Stomach (tissue), 9 donors: ENCODE results near the gene ZDHHC3. TPM values are rescaled to one million over a fixed set of nuclear protein-coding genes. Genes with fewer than 3 reads are reported as not detected.

Experiments used
- DNase-seq, 2 donors: peaks; one replicate each; pipeline versions ENCODE4 v3.0.0 to v3.0.0-alpha.2; 2013 to 2019
- H3K27ac ChIP-seq, 5 donors: fragments of 200-600 bp in 4 of 5; sonication (generic) in 4 of 5; one replicate each; pipeline ENCODE4 v1.5.1; 2013 to 2019; ENCODE audit warnings: mild to moderate bottlenecking in 1 of 5, moderate library complexity in 1 of 5
- H3K27me3 ChIP-seq, 3 donors: fragments of 200-600 bp; sonication (generic); one replicate each; pipeline ENCODE4 v1.5.1; 2017 to 2019; ENCODE audit warnings: mixed run types in 1 of 3
- H3K36me3 ChIP-seq, 4 donors: fragments of 200-600 bp; sonication (generic); 1 replicate in 3 of 4; 2 replicates in 1 of 4; pipeline ENCODE4 v1.5.1; 2016 to 2019
- H3K4me1 ChIP-seq, 4 donors: fragments of 200-600 bp; sonication (generic); one replicate each; pipeline ENCODE4 v1.5.1; 2016 to 2019
- H3K4me3 ChIP-seq, 4 donors: fragments of 200-600 bp; sonication (generic) in 3 of 4; one replicate each; pipeline ENCODE4 v1.5.1; 2016 to 2019; ENCODE audit warnings: mild to moderate bottlenecking in 1 of 4
- H3K9me3 ChIP-seq, 4 donors: fragments of 200-600 bp; sonication (generic); one replicate each; pipeline ENCODE4 v1.5.1; 2016 to 2019
- EP300 ChIP-seq: sonication (generic); formaldehyde crosslinking; IDR thresholded peaks from one replicate; pipeline ENCODE4 v1.6.1; 2017; ENCODE audit warnings: antibody characterized with exemption
- POLR2A ChIP-seq, 4 donors: fragments of 450-650 bp; IDR thresholded peaks; one replicate each; pipeline ENCODE4 v1.6.1; 2016; ENCODE audit warnings: antibody characterized with exemption in 4 of 4, control low read depth in 2 of 4, mild to moderate bottlenecking in 1 of 4, moderate library complexity in 1 of 4
- POLR2AphosphoS5 ChIP-seq, 3 donors: sonication (generic); formaldehyde crosslinking; IDR thresholded peaks; one replicate each; pipeline ENCODE4 v1.6.1; 2016; ENCODE audit warnings: antibody characterized with exemption in 3 of 3
- WGBS, 5 donors: extraction: QIAGEN DNeasy Blood & Tissue Kit in 3 of 5; methylation state at CpG; one replicate each; pipeline versions ENCODE4 v1.1.5 to v1.1.7; 2013 to 2018; 5-methylcytosine and 5-hydroxymethylcytosine counted together
- intact Hi-C: fragments of 100-400 bp; cut with DNase I; formaldehyde crosslinking; loops from one replicate; pipeline ENCODE4 v1.15.1; 2023; ENCODE audit warnings: low total_unique reads
- polyA plus RNA-seq, 3 donors: library from polyadenylated mRNA; stranded (reverse); fragments of 200-250 nt; gene quantifications; one replicate each; pipeline ENCODE4 v1.2.3, GENCODE V29; 2013
- total RNA-seq, 5 donors: library from RNA; depleted of rRNA; stranded (reverse); fragments of >200 nt; gene quantifications; one replicate each; pipeline versions ENCODE4 v1.1.0 to v1.2.3, GENCODE V29; 2014 to 2016
- TF ChIP-seq, protein P1 (sequence below), 7 experiments: fragments of 450-650 bp in 4 of 7; fragments of 200-600 bp in 3 of 7; sonication (generic) in 3 of 7; IDR thresholded peaks; one replicate each; pipeline ENCODE4 v1.5.1; 2016 to 2019; ENCODE audit warnings: antibody characterized with exemption in 7 of 7, control low read depth in 2 of 7, mild to moderate bottlenecking in 1 of 7
- donor health status: healthy with polysubstance abuse.
- donor health status: Bipolar disorder and iron deficiency.
- donor health status: healthy.

The ZDHHC3 gene
- total and polyA plus RNA-seq, 8 donors = 29.8 to 140 (median 77.6) TPM

DNA sequence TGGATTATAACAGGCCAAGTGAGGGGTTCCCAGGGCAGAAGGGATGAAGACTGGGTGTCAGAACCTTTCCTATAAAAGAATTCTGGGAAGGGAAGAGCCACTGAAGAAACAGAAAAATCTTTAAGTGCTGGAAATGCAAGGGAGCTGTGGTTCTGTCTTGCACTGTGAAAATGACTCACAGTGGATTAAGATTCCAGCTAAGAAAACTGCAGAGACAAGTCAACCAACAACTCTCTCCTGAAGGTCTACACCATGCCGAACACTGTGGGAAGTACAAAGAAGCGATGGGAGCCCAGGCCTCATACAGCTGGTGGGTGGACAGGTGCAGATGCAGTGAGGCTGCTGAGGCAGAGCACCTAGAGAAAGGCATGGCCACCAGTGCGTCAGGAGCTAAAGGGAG is 27.7 kb downstream of the ZDHHC3 start:
- peaks cover 7 to 57% (median 27%) of the 10 kb centered on the region in 4 donors for H3K36me3 ChIP-seq
- H3K27me3 ChIP-seq = no peaks in the 10 kb centered on the region
- 91 to 99% (median 98%) methylated on average over 3 of the region's 3 CpGs for WGBS, 5 donors
- no peak for DNase-seq
- TF ChIP-seq, protein P1, sequence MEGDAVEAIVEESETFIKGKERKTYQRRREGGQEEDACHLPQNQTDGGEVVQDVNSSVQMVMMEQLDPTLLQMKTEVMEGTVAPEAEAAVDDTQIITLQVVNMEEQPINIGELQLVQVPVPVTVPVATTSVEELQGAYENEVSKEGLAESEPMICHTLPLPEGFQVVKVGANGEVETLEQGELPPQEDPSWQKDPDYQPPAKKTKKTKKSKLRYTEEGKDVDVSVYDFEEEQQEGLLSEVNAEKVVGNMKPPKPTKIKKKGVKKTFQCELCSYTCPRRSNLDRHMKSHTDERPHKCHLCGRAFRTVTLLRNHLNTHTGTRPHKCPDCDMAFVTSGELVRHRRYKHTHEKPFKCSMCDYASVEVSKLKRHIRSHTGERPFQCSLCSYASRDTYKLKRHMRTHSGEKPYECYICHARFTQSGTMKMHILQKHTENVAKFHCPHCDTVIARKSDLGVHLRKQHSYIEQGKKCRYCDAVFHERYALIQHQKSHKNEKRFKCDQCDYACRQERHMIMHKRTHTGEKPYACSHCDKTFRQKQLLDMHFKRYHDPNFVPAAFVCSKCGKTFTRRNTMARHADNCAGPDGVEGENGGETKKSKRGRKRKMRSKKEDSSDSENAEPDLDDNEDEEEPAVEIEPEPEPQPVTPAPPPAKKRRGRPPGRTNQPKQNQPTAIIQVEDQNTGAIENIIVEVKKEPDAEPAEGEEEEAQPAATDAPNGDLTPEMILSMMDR (IDR thresholded peaks at IDR 0.05) = no peak
- no peak for TF ChIP-seq POLR2A (IDR thresholded peaks at IDR 0.05)
- no peak for TF ChIP-seq POLR2AphosphoS5 (IDR thresholded peaks at IDR 0.05)
- TF ChIP-seq EP300 = no peak
- intact Hi-C loops = no loop called here
- no peak overlapping the region for H3K4me3 ChIP-seq
- H3K9me3 ChIP-seq = no peaks in the 10 kb centered on the region
- H3K4me1 ChIP-seq = no peaks in the 10 kb centered on the region
- H3K27ac ChIP-seq = no peak overlapping the region

DNA sequence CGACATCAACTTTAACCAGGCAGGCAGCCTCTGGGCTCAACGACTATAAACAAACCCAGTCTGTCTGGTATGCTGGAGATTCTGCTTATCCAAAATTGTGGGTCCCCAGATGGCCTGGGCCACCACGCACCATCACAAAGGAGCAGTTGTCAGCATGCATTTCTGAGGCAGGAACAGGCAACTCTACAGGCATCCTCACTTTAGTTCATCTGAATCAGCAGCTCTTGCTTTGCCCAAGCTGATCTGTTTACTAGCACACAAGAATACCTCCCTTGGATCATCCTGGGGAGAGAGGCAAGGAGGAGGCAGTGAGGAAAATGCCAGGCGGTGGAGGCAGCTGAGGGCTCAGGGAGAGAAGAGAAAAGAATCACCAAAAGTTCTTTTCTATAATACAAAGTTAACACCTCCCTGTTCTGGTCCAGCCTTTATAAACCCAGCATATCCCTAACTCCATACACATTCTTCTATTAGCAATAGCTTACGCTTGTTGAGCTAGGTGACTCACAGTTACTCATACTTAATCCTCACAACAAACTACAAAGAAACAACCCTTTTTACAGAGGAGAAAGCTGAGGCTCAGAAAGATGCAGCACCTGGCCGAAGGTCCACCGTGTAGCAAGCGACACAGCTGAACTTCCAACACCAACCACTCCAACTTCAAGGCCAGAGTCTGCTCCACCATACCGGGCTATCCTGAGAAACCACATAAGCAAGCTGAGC is 33.6 kb downstream of the ZDHHC3 start:
- intact Hi-C loops = no loop called here
- Histone ChIP-seq H3K4me3 (no peak overlapping the region), H3K9me3 (no peaks in the 10 kb centered on the region), H3K27me3 (no peaks in the 10 kb centered on the region), H3K4me1 (no peaks in the 10 kb centered on the region), H3K36me3 (peaks cover 41 to 93% (median 85%) of the 10 kb centered on the region in 4 donors), H3K27ac (no peak overlapping the region)
- TF ChIP-seq POLR2AphosphoS5 (IDR thresholded peaks at IDR 0.05) (no peak), EP300 (no peak), POLR2A (IDR thresholded peaks at IDR 0.05) (no peak)
- TF ChIP-seq, protein P1 (IDR thresholded peaks at IDR 0.05) = no peak
- 82 to 97% (median 93%) methylated on average over 9 of the region's 9 CpGs for WGBS, 5 donors
- DNase-seq = no peak

DNA sequence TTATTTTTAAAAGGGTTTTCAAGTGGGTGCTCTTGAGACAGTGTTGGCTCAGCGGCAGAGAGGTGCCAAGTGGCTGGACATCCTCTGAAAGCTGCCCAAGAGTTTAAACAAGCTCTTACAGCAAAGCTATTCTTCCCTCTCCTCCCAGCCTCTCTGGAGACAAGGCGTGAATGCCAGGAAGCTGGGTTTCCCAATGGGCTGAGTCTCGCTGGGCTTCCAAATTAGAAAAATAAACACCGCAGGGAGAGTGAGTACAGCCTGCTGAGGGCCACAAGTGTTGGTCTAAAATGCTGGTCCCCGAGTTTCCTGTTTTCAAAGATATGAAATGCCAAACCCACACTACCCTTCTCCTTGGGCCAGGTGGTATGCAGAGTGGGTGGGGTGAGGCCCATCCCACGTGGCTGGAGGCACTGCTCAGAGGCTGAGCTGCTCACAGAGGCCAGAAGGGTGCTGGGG is 36.4 kb downstream of the ZDHHC3 start:
- peak overlapping the region in 1 of 5 donors; percentile 2 for H3K27ac ChIP-seq
- 73 to 88% (median 79%) methylated on average over 6 of the region's 6 CpGs for WGBS, 5 donors
- H3K36me3 ChIP-seq = peaks cover 41 to 95% (median 88%) of the 10 kb centered on the region in 4 donors

DNA sequence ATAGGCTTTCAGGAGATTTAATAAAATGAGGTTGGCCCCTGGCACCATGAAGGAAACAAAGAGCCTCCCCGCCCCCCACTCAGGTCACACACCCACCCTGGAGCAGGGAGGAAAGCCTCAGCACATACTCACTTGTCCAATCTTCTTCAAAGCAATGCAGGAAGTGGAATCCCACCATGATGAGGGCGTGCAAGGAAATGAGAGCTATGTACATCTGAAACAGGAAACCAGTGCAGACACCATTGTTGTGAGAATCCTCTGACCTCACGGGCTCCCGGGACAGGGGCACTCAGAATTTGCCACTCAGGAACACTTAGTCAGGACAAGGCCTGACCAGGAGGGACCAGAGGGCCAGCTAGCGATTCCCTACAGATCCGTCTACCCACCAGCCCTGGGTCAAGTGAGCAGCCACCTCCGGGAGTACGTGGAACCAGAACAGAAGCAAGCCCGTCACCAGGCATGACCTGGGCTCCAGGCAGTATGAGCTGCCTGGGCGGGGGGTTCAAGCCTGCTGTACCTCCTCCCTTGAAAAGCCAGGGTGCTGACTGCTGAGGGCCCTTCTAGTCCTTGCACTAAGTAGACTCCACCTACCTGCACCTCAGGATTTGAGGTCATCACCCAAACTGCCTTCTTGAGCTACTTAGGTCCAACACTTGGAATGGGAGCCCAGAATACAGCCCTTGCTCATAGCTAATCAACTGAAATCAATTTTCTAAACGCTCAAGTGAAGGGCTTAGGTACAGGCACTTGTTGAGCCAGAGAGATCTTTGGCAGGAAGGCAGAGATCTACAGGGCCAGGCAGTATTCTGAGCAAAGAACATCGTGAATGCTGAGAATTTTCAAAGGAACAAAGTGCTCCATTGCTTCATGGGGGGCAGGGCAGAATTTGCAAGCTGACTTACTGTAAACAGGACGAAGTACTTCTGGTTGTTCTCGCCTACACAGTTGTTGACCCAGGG is 42.7 kb downstream of the ZDHHC3 start:
- Histone ChIP-seq H3K4me1 (no peaks in the 10 kb centered on the region), H3K27ac (no peak overlapping the region), H3K36me3 (peaks cover 17 to 92% (median 85%) of the 10 kb centered on the region in 4 donors), H3K4me3 (no peak overlapping the region), H3K27me3 (no peaks in the 10 kb centered on the region), H3K9me3 (no peaks in the 10 kb centered on the region)
- no peak for DNase-seq
- 89 to 95% (median 91%) methylated on average over 12 to 14 of the region's 14 CpGs for WGBS, 5 donors
- TF ChIP-seq EP300 (no peak), POLR2A (IDR thresholded peaks at IDR 0.05) (no peak)
- TF ChIP-seq, protein P1 (IDR thresholded peaks at IDR 0.05) = no peak
- intact Hi-C loops = no loop called here

More for the DNA sequence above, 36.4 kb downstream of the ZDHHC3 start:
- H3K27me3 ChIP-seq = no peaks in the 10 kb centered on the region
- intact Hi-C loops = no loop called here
- no peaks in the 10 kb centered on the region for H3K9me3 ChIP-seq
- TF ChIP-seq POLR2AphosphoS5 (IDR thresholded peaks at IDR 0.05) (no peak), POLR2A (IDR thresholded peaks at IDR 0.05) (no peak), EP300 (no peak)
- TF ChIP-seq, protein P1 (IDR thresholded peaks at IDR 0.05) = no peak
- no peak overlapping the region for H3K4me3 ChIP-seq
- no peaks in the 10 kb centered on the region for H3K4me1 ChIP-seq
- no peak for DNase-seq
